HG02970 (cell line): Measurements from ENCODE around the gene ZFYVE19.

ENCODE experiments used
- ATAC-seq: cut with Tn5 transposase; IDR thresholded peaks from one replicate; pipeline ENCODE4 v1.9.1; 2021; ENCODE audit warnings: mild to moderate bottlenecking, moderate library complexity, moderate number of reproducible peaks; ENCODE audit not compliant: unreplicated experiment, low FRiP score

Gene ZFYVE19, protein sequence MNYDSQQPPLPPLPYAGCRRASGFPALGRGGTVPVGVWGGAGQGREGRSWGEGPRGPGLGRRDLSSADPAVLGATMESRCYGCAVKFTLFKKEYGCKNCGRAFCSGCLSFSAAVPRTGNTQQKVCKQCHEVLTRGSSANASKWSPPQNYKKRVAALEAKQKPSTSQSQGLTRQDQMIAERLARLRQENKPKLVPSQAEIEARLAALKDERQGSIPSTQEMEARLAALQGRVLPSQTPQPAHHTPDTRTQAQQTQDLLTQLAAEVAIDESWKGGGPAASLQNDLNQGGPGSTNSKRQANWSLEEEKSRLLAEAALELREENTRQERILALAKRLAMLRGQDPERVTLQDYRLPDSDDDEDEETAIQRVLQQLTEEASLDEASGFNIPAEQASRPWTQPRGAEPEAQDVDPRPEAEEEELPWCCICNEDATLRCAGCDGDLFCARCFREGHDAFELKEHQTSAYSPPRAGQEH

DNA sequence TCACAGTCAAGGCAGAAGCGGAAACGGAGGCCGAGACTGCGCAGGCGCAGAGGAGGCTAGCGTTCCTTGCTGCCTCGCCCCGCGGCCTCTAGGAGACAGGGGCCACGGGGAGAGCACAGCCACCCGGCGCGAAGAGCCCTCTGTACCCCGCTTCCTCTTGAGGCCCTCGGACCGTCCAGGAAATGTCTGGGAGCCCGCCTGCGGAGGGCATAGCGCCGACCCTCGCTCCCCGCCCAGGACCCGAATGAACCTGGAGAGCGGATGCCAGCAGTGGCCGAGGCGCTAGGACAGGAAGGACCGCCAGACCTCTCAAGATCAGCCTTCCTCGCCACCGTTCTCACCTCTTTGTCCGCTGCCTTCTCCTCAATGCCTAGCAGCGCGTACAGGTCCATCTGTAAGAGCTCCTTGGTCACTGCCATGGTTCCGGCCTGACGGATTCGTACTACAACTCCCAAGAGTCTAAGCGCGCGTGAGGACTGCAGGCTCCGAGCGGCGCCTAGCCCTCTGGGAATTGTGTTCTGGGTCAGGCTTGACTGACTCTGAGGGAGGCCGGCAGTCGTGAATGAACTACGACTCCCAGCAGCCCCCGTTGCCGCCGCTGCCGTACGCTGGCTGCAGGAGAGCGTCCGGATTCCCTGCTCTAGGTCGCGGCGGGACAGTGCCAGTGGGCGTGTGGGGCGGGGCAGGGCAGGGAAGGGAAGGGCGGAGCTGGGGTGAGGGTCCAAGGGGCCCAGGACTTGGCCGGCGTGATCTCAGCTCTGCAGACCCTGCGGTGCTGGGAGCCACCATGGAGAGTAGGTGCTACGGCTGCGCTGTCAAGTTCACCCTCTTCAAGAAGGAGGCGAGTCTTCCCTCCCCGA lies at the start of gene ZFYVE19, which contains the start of gene DNAJC17:
ZFYVE19 (plus strand) TSS at position 62 of the 860 bp plus-strand sequence; CDS start at position 563, 501 bp downstream.
DNAJC17 (minus strand) TSS at position 446 of the 860 bp plus-strand sequence; CDS start at position 419, 27 bp downstream.
- ATAC-seq, result peak; percentile 92

DNA sequence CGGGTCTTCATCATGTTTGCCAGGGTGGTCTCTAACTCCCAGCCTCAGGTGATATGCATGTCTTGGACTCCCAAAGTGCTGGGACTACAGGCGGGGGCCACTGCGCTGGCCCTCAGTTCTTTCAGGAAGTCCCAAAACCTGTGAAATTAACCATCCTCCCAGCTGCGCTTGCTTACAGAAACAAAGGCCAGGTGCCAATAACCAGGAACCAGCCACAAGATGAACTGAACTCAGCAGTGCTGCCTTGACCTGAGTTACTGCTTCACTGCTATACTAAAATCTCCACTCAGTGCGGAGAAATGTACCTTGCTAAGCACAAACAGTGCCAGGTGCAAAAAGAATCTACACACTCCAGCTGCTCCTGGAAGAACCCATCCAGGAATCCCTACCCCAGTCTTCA lies 46.9 kb upstream of the ZFYVE19 start:
- no peak for ATAC-seq

- ATAC-seq, result peak; percentile 3
Measured at GRCh38 chr15:40762919-40763800, 43.7 kb upstream of the ZFYVE19 start.

DNA sequence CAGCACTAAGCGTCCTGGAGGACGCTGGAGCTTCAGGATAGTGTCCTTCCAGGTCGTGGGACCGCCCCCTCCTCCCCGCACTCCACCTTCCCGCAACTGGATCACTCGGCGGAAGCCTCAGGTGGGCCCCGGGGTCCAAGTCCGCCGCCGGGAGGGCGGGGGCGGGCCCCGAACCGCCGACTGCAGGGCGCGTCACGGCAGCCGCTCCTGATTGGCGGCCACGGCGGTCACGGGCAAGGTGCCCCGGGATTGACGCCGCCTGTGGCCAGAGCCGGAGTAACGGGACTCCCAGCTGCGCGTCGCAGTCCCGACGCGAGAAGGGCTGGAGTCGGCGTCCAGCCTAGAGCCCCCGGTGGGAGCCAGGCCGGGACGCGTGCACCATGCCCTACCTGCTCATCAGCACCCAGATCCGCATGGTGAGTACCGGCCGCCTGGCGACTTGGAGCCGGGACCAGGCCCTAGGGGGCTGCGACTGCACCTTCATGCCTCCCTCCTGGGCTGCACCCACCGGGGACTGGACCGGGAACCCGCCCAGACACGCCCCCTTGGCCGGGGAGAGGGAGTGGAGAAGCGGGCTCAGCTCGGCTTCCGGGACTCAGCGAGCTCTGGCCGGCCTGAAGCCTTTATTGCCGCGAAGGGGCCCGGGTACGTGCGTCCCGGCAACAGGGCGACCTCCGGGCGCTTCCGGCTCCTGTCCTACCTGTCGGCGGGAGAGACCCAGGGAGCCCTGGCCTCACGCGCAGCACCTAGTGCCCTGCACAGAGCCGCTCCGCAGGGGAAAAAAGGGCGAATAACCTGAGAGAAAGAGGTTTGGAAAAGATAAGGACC lies 42.9 kb upstream of the ZFYVE19 start, which contains the start of gene GCHFR:
GCHFR (plus strand) TSS at position 268 of the 828 bp plus-strand sequence; CDS start at position 381, 113 bp downstream.
- ATAC-seq, result peak; percentile 51

DNA sequence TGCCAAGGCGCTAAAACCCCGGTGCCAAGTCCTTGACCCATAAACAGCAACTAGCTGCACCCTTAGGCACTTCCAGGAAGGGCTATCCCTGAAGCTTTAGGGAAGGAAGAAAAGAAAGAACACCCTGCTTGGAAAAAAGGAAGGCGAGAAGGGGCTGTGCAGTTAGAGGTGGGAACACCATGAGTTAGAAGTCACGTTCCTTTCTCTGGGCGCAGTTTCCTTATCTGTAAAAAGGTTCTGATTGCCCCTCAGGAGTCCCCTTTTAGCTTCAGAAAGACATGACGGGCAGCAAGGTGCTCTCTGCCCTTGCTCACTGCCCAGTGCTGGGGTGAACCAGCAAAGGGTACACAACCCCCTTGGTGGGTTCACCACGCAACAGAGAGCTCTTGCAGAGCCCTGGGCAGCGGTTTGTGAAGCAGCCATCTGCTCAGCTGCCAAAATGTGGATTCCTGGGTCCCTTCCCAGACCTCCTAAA lies 42.2 kb upstream of the ZFYVE19 start:
- ATAC-seq, result no peak

DNA sequence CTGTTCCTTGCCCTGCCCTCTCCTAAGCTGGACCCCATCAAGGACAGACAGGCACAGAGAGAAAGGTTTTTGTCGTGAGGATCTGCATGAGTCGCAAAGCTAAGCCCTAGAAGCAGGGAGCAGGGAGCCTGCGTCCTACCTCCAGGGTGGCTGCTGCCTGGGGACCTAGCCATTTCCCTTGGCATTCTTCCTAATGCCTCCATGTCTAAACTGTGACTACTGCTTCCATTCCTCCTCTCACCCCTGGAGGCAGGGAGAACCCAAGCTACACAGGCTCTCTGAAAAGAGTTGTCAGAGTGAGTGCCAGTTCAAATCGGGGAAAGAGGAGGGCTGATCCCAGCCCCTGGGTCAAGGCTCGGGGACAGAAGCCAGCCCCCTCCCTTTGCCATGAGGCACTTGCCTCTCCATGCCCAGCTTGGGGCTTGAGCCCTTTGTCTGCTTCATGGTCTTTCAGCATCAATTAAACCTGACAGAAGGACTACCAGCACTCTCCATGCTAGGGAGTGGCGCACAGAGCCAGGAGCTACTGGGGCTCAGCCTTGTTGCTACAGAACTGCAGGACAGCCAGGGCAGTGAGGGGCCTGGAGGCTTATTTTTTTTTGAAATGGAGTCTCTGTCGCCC lies 40.6 kb upstream of the ZFYVE19 start:
- ATAC-seq, result no peak

- ATAC-seq, result no peak
Measured at GRCh38 chr15:40766906-40767837, 39.7 kb upstream of the ZFYVE19 start.

DNA sequence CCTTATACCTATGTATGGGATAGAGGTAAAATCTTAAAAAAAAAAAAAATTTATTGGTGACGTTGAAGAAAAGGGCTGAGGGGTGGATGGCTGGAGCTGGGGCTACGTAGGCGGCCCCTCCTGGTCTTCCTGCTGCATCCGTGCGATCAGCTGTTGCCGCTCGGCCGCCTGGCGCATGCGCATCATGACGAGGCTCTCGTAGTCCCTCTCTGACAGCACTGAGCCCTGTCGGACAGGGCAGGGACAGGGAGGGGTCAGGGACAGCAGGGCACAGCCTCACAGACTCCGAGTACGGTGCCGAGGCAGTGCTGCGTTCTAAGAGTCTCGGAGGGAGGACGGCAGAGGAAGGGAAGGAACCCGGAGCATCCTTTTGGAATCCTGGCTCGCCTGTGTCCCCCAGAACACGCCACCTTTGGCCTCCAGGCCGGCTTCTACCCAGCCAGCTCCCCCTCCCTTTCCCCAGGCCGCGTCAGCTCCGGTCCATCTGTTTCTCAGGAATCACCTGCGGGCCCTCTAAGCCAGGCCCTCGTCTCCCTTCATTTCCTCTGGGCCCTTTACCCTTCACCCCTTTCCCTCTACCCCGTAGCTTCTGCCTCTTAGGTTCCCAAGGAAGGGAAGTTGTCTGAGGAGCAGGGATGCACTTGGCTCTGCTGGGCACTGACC lies 38.9 kb upstream of the ZFYVE19 start:
- ATAC-seq, result no peak

DNA sequence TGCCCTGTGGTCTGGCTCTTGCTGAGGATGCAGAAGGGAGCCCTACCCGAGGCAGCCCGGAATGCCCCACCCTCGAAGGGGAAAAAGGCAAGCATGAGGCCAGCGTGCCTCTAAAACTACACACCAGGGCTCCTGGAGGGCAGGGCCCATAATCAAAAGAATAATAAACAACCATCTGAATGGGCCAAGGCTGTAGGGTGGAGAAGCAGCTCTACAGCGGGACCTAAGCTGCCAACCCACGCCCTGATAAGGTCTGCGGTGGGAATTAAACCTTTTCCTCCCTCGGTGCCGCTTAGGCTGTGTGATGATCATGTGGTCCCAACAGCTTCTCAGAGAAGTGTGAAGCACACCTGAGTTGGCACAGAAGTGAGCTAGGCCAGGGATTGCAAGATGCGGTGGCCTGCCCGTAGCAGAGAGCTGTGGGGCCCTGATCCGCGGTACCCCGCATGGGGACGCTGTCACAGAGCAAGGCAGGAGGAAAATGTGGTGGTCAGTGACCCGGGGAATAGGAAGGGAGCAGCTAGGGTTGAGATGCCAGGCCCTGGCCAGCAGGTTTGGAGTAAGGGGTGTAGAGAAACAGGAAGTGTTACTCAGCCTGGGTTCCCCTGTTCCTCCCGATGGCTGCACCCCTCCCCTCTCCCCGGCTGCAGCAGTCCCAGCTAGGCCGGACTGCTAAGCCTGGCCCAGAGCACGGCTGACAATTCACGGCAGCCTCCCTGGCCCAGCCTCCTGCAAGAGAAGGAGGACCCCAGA lies 38.2 kb upstream of the ZFYVE19 start:
- no peak for ATAC-seq

DNA sequence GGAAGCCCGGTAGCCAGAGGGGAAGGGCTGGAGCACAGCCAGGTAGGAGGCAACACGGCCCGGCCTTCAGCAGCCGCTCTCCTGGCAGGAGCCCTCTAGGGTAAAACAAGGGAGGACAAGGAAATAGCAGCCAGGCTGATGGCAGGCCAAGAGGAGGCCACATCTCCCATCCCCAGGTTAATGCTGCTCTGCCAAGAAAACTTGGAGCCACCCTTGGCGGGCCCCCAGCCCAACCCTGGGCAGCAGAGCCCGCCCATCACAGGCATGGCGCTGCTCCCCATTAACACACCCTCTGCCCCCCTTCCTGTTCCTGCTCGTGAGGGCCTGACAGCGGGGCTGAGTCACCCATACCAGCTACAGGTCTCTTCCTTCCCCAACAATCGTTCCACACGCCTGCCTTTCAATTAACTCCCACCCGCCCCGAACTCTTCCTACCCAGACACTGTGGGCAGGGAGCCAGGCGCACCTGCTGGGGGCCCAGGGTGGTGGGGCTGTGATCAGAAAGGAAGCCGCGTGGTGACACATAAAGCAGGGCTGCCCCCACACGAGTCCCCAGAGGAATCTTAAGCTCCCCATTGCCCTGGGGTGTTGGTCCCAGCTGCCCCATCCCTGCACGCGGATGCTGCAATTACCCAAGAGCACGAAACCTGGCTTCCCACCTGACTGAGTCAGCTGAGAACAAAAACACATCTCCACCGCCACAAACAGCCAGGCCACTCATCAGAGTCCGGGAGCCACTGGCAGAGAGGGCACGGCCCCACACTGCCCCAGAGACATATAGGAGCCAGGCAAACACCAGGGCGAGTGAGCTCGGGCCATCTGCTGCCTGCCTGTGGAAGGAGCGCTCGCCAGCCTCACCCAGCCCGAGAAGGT lies 37.4 kb upstream of the ZFYVE19 start, which contains the start of gene C15orf62:
C15orf62 (plus strand) TSS at position 707 of the 873 bp plus-strand sequence. CDS start 516 bp downstream, outside the sequence.
- ATAC-seq, result no peak

GRCh38 chr15:40770147-40770721 lies 36.7 kb upstream of the ZFYVE19 start:
- ATAC-seq, result no peak

DNA sequence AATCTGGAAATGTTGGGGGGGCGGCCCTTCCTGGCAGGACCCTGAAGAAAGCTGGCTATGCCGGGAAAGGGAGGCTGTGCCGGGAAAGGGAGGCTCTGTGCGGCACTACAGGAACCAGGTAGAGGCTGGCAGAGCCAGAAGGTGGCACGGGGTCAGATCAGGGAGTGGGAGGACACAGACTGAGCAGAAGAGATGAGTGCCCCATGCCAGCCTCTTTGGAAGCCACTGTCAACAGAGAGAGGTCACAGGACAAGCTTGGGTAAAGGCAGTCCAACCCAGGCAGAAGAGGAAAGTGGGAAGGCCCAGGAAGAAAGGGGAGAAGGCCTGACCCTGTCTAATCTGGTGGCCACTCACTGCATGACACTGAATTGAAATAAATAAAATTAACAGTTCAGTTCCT lies 35.6 kb upstream of the ZFYVE19 start:
- no peak for ATAC-seq

DNA sequence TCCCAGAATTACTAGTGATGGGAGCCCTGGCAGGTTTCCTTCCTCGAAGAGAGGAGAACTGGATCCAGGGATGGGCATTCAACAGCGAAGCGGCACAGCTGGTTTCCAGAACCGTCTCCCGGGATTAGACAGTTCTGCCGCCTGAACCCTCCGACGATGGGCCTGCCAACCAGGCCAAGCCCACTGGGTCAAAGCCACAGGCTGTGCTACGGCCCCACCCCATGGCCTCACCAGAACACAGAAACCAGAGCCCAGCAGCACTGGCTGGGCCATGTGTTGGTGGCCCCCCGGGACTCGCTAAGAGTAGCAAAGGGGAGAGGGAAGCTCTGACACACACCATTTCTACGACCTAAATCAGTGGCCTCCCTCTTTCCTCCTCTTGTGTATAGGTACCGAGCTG lies 34.9 kb upstream of the ZFYVE19 start:
- ATAC-seq, result no peak

DNA sequence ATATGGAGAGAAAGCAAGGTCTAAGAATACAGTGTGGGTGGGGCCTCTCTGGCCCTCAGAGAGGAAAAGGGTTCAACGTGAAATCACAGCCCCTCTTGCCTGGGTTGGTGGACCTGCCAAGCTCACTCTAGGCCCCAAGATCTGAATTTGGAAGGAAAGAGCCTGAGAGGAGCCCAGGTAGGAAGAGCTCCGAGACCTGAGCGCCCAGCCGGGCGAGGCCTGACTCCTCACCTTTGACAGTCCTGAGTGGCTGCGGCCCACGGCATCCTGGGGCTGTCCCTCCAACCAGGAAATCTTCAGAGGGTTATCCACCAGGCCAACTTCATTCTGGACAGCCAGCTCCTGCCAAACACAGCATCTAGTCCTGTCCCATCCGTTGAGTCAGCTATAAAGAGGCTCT lies 33.4 kb upstream of the ZFYVE19 start:
- ATAC-seq, result no peak

- ATAC-seq, result no peak
Measured at GRCh38 chr15:40773902-40774301, 33.0 kb upstream of the ZFYVE19 start.
